Effector memory CD4-positive, alpha-beta T cell (primary cell): ENCODE results near the gene FTHL17.

ENCODE experiments used
- DNase-seq, 3 donors: peaks; one replicate each; pipeline ENCODE4 v3.0.0-alpha.2; 2020
- H3K27ac ChIP-seq: 2 replicates; pipeline ENCODE4 v1.7.0; 2013; ENCODE audit warnings: mild to moderate bottlenecking, low read length, moderate library complexity; ENCODE audit not compliant: insufficient read depth, poor library complexity, severe bottlenecking
- H3K27me3 ChIP-seq: replicated peaks from 2 replicates; pipeline ENCODE4 v1.7.0; 2013; ENCODE audit warnings: mild to moderate bottlenecking, low read length; ENCODE audit not compliant: insufficient read depth, control insufficient read depth, poor library complexity, severe bottlenecking
- H3K36me3 ChIP-seq: 2 replicates; pipeline ENCODE4 v1.7.0; 2013; ENCODE audit warnings: mild to moderate bottlenecking, low read length, moderate library complexity; ENCODE audit not compliant: control insufficient read depth, insufficient read depth
- H3K4me1 ChIP-seq: 2 replicates; pipeline ENCODE4 v1.7.0; 2013; ENCODE audit warnings: low read length, mild to moderate bottlenecking; ENCODE audit not compliant: control insufficient read depth, insufficient read depth, poor library complexity, severe bottlenecking
- H3K4me3 ChIP-seq: 2 replicates; pipeline ENCODE4 v1.7.0; 2013; ENCODE audit warnings: low read length, low read depth, mild to moderate bottlenecking; ENCODE audit not compliant: insufficient read depth, poor library complexity, severe bottlenecking
- H3K9me3 ChIP-seq: 2 replicates; pipeline ENCODE4 v1.7.0; 2013; ENCODE audit warnings: mild to moderate bottlenecking, low read length, moderate library complexity; ENCODE audit not compliant: control insufficient read depth

The FTHL17 gene

DNA sequence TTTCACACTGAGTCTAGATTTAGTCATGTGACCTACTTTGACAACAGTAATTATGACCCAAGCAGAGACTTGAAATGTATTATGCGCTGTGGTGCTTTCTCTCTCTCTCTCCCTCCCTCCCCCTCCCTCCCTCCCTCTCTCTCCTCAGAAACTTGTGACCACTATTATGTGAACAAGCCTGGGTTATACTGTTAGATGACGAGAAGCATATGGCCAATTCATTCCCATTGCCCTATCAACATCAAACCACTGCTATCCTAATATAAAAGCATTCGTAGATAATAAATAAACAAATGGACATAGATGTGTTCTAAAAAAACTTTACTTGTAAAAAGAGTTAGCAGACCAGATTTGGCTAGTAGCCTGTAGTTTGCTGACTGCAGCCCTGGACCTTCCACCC is 18.2 kb downstream of the FTHL17 start:
- no peaks in the 10 kb centered on the region for H3K4me1 ChIP-seq
- no peak overlapping the region for H3K4me3 ChIP-seq
- no peak for DNase-seq
- no peaks in the 10 kb centered on the region for H3K36me3 ChIP-seq
- H3K27ac ChIP-seq: no peak overlapping the region
- H3K9me3 ChIP-seq: no peaks in the 10 kb centered on the region
- H3K27me3 ChIP-seq: no peaks in the 10 kb centered on the region

DNA sequence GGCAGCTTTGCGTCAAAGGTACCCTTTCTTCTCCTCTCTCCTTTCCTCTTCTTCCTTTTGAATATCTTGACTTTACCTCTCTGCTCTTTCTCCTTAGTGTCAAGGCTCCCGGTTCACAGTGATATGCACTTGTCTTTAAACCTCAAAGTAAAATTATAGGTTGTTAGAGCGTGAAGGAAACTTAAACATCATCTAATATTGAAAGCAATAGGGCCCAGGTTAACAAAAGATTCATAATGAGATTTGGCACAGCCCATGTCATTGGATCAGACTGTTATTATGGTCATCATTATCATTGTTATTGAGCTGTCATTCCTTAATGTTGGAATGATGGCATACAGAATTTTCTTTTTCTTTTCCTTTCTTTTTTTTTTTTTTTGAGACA is 32.5 kb downstream of the FTHL17 start:
- H3K36me3 ChIP-seq: no peaks in the 10 kb centered on the region

DNA sequence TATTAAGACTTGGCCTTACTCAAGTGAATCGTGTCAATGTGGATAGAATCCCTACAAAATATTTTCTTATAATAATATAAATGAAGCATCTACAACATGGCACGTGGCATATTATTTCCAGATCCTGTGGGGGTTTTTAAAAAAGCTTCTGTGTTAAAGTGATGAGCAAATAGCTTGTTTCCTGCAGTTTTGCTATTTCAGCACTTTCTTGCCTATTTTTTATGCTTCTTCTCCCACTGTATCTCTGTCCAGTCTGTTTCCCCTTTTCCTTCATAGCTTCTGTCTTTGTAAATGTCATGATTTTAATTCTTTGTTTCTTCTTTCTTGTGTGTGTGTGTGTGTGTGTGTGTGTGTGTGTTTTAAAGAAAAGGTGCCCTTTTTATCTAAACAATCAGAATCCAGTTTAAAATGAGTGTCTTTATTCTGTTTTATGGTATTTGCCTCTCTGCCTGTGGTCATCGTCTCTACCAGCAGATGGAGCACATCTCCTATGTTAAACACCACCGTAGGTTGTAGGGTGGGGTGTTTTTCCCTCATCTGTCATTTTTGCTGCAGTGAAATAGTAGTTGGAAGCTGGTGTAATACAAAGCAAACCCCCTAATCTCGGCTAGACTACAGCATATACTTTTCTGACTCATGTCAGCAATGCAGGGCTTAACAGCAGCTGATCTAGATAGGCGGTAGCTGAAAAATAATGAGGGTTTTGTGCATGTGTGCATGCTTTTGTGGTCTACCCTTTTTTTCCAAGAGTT is 33.1 kb downstream of the FTHL17 start:
- H3K9me3 ChIP-seq: no peaks in the 10 kb centered on the region
- DNase-seq: no peak
- no peak overlapping the region for H3K4me3 ChIP-seq

More for the DNA sequence above, 32.5 kb downstream of the FTHL17 start:
- Histone ChIP-seq H3K4me1 (no peaks in the 10 kb centered on the region), H3K27ac (no peak overlapping the region), H3K27me3 (no peaks in the 10 kb centered on the region), H3K9me3 (no peaks in the 10 kb centered on the region), H3K4me3 (no peak overlapping the region)
- no peak for DNase-seq

DNA sequence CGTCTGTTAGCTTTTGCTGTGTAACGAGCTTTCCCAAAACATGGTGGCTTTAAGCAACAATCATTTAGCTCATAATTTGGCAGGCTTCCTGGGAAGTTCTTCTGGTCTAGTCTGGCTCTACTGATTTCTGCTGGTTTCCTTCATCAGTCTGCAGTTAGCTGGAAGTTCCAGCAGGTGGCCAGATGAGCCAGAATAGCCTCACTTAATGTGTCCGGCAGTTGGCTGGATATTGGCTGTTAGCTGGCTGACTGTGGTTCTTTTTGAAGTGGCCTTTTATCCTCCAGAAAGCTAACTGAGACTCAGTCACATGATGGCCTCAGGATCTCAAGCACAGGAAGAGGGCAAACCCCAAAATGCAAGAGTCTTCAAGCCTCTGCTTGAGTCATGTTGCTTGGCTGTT is 34.9 kb downstream of the FTHL17 start:
- Histone ChIP-seq H3K9me3 (no peaks in the 10 kb centered on the region), H3K4me1 (no peaks in the 10 kb centered on the region), H3K27ac (no peak overlapping the region), H3K36me3 (no peaks in the 10 kb centered on the region), H3K27me3 (no peaks in the 10 kb centered on the region), H3K4me3 (no peak overlapping the region)
- DNase-seq: no peak

More for the DNA sequence above, 33.1 kb downstream of the FTHL17 start:
- Histone ChIP-seq H3K27ac (no peak overlapping the region), H3K27me3 (no peaks in the 10 kb centered on the region), H3K4me1 (no peaks in the 10 kb centered on the region), H3K36me3 (no peaks in the 10 kb centered on the region)

DNA sequence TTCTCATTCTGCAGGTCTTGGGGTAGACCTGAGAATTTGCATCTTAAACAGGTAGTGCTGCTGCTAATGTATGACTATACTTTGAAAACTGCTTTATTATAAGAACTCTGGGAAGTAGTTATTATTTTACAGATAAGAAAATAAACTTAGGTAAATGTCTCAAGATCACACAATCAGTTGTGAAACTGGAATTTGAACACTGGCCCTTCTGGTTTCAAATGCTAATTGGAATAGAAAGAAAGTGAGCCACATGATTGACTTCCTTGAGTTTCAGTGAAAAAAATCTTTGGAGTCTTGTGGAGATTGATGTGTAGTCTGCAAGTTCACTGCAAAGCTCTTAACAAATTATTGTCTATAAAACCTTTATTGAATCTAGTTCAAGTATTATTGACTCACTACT is 44.5 kb downstream of the FTHL17 start:
- no peak overlapping the region for H3K4me3 ChIP-seq
- DNase-seq: no peak
- H3K27me3 ChIP-seq: no peaks in the 10 kb centered on the region

DNA sequence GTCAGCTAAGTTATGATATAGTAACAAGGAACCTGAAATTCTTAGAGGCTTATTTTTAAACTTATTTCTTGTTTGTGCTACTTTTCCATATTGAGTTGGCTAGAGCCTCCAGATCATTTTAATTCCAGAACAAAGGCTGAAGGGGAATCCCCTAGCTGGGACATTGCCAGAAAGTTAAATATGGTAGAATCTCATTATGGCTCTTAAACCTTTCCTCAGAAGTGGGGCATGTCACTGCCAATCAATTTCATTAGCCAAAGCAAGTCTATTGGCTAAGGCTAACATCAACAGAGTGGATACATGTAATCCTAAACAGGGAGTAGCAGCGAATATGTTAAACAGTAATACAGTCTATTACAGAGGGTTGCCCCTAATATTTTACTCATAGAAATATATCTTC is 47.0 kb downstream of the FTHL17 start:
- H3K9me3 ChIP-seq: no peaks in the 10 kb centered on the region
- no peak overlapping the region for H3K27ac ChIP-seq
- no peaks in the 10 kb centered on the region for H3K4me1 ChIP-seq
- H3K36me3 ChIP-seq: no peaks in the 10 kb centered on the region
- no peak overlapping the region for H3K4me3 ChIP-seq
- DNase-seq: no peak
- no peaks in the 10 kb centered on the region for H3K27me3 ChIP-seq

More for the DNA sequence above, 44.5 kb downstream of the FTHL17 start:
- H3K9me3 ChIP-seq: no peaks in the 10 kb centered on the region
- no peaks in the 10 kb centered on the region for H3K4me1 ChIP-seq
- H3K27ac ChIP-seq: no peak overlapping the region
- H3K36me3 ChIP-seq: no peaks in the 10 kb centered on the region

DNA sequence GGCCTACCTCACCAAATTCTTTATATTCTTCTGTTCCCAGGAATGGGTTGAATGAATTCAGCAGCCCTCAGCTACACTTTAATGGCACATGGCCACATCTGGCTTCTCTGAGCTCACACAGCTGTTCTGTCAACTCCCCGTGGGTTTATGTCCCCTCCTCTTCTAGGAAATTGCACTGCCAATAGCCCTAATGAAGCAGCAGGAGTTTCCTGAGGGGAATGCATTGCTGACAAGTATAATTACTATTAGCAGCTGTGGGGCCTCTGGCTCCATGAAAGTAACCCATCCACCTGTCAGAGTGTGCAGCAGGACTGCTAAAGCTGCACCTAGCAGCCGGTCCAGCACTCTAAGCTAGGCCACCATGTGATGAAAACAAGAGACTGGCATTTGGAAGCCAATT is 50.3 kb downstream of the FTHL17 start:
- Histone ChIP-seq H3K27me3 (no peaks in the 10 kb centered on the region), H3K4me3 (no peak overlapping the region), H3K27ac (no peak overlapping the region), H3K36me3 (no peaks in the 10 kb centered on the region), H3K9me3 (no peaks in the 10 kb centered on the region), H3K4me1 (no peaks in the 10 kb centered on the region)
- no peak for DNase-seq
